CD4-positive, alpha-beta T cell treated with Interleukin-12 subunit alpha and Interleukin-12 subunit beta, for 1 hour (primary cell): Measurements from ENCODE around the gene NRG2.

Source experiments
- DNase-seq: peaks from one replicate; pipeline ENCODE4 v3.0.0-alpha.2; 2020

The NRG2 gene

DNA sequence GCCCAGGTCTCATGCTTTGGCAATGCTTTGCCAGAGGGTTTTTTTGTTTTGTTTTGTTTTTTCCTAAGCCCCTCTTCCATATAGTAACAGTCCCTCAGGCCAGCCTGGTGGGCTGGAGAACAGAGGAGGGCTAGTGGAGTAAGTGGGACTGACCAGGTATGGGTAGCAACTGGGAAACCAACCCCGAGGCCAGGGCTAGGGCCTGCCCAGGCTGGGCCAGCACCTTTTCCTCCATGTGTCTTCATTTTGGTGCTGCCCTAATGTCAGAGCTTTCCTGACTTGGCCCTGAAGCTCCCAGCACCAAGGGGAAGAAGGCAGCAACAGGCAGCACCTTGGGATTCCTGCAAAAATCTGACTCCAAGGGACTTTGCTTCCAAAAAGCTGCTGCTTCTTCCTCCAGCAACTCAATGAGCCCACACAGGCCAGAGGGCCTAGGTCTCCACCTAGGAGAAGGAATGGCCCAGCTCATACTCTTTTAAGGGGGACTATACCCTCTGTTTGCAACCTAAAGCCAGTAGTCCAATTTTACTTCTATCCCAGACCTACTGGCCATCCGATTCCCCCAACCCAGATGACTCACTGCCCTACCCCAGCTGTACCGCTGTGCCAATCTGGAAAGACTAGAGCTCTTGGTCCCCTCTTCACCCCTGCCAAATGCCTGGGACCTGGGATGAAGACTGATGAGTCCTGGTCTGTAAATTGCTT, 142.4 kb downstream of the NRG2 start:
- DNase-seq = no peak

DNA sequence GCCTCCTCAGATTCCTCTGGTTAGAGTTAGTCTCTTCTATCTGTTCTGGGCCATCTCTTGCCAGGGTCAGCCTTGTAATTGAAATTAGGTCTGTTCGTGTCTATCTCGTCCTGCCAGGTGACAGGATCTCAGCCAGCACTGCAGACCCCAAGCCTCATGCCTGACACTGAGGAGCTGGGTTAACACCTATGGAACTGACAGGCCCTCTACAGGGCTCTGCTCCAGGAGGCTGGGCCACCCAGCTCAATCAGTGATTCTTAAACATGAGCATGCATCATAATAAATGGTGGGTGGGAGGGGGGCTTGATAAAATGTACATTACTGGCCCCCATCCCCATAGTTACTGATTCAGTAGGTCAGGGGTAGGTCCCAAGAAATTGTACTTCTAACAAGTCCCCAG, 144.1 kb downstream of the NRG2 start:
- no peak for DNase-seq

DNA sequence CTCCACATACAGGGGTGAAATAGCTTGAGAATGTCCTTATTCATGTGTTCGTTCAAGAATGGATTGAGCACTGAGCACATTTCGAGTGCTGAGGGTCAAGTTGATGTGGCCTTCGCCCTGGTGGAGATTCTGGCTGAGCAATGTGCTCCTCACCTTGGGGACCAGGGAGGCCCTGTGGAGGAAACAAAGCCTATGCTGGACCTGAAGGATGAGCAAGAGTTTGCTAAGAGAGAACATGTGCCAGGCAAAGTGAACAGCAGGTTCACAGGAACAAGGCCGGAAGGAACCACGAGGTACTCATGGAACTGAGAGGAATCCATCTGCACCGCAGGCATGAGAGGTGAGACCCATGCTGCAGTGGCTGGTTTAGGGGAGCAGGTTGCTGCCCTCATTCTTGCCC, 145.1 kb downstream of the NRG2 start:
- no peak for DNase-seq

DNA sequence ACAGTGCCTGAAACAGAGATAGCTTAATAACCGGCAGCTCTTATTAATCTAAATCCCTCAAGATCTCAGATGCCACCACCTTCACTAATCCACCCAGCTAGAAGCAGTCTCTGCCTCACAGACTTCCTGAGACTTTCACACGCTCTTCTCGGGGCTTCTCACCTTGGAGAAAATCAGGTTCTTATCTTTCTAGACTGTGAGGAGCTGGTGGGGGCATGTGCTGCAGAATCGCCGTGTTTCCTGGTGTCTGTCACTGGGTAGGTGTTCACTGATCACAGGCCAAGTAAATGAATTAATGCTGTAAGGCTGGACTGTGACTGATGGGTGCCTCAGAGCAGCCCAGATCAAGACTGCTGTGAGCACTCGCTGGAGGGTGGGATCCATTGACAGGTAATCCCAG, 145.8 kb downstream of the NRG2 start:
- DNase-seq = no peak

DNA sequence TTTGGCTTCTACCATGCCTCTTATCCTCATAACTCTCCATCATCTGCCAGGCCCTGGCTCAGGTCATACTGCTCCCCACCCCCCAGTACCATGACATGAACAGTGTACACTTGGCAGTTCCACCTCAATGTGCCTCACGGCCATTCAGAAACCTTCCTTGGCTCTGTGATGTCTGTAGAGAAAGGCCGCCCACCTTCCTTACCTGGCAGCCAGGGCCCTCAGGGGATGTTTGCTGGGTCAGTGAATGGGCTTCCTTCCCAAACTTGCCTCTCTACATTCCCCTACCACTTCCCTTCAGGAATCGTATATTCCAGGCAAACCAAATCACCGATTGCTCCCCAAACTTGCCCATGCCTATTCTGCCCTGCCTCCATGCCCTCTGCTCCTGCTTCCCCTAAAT, 146.4 kb downstream of the NRG2 start:
- no peak for DNase-seq

DNA sequence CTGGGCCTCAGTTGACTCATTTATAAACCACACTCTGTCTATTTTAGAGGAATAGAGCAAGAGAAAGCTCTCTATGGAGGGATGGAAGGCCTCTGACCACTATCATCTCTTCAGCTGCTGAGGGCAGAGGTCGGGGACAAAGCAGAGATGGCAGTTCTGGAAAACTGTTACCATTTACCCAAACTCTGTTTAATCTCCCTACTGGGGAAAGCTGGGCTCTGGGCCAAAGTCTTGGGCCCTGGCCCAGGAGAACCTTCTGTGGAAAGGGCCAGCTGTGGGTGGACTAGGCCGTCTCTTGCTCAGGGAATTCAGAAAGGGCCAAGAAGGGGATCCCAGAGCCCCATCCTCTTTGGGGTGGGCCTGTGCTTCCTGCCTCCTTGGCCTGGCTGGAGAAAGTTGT, 147.5 kb downstream of the NRG2 start:
- no peak for DNase-seq

DNA sequence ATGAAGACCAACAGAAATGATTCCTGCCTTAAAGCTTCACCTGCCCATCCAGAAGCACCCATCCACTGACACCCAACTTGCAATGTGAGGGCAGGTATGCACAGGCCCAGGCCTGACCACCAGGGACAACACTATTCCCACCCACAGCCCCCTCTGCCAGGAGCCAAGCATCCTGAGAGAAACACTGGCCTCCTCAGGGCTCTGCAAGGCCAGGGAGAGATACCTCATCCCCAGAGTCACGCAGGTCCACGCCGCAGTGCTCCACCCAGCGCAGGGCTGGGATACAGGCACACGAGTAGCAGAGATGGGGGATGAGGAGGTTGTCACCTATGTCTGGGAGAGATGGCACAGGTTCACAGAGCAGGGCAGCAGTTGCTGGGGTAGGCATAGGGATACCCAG, 148.1 kb downstream of the NRG2 start:
- DNase-seq = no peak

DNA sequence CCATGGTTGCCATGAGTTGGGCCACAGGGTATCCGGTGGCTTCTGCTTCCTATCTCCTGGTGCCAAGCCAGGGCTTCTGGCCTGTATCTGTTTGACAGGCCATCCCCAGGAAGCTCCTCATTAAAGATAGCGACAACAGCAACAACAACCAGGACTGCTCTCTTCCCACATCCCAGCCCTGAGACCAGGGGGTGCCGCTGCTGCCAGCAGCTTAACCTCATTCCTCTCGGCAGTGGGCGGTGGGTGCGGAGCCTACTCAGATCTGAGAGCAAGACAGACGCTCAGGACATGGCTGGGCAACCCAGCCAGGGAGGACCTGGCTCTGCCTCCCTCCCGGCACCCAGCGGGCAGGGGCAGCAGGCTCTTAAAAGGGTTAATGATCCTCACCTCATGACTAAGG, 149.2 kb downstream of the NRG2 start:
- DNase-seq = no peak

DNA sequence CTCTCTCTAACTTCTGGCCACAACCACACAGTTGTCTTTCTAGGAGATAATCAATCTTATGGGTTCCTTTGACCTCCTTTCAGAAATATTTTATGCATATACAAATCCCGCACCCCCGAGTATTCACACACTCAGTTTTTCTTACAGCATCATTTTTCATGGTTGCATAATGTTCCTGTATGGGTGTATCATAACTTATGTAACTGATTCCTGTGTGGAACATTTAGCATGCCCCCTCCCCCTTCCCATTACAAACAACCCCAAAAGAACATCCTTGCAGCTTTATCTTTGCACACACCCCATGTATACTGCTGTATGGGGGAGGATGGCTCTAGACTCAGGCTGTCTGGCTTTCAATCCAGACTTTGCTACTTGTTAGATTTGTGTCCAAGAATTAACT, 153.7 kb downstream of the NRG2 start:
- DNase-seq = no peak

DNA sequence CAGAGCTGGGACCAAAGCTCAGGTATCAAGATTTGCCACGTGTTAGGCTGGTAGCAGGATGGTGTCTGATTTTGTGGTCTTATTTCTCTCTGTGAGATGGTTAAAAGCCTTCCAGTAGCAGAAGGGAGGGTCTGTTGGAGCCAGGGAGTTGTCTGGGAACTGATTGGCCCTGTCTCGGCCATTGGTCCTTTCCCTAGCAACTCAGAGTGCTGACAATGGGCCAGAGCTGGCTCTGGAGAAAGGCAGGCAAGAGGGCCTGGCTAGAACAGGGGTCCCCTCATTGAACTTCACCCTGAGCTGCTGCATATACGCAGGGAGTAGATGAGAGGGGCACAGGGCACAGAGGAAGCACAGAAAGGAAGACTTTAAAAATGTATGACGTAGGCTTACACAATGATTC, 154.7 kb downstream of the NRG2 start:
- DNase-seq = no peak

DNA sequence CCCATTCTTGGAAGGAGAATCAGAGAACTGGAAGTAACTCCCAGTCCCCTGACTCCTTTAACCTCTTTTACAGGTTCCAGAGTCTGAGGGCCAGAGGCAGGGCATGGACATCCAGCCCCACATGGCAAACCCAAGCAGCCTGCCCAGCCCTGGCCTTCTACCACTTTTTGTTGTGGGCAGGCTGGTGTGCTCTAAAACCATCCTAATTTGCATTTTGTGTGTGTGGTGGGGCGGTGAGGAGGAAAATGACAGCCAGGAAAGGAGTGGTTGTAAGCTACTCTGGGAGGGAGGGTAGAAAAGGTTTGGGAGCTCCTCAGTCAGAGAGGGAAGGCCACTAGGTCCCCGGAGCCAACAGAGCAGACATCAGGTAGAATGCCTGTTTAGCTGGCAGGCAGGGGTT, 156.9 kb downstream of the NRG2 start:
- DNase-seq = no peak

DNA sequence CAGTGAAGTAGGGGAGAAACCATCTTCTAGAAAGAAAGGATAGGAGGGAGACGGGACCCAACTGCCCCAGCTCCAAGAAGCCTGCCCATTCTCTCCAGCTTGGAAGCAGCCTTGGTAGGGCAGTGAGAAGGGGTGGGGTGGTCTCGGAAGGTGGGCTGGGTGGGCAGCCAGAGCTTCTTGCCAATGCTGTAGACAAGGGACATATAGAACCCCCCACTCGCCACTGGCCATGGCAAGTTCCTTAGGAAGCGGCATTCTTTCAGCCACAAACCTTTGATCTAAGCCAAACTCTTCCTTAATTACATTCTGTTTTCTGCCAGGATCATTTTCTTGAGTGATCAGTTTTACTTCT, 157.3 kb downstream of the NRG2 start:
- DNase-seq = no peak

DNA sequence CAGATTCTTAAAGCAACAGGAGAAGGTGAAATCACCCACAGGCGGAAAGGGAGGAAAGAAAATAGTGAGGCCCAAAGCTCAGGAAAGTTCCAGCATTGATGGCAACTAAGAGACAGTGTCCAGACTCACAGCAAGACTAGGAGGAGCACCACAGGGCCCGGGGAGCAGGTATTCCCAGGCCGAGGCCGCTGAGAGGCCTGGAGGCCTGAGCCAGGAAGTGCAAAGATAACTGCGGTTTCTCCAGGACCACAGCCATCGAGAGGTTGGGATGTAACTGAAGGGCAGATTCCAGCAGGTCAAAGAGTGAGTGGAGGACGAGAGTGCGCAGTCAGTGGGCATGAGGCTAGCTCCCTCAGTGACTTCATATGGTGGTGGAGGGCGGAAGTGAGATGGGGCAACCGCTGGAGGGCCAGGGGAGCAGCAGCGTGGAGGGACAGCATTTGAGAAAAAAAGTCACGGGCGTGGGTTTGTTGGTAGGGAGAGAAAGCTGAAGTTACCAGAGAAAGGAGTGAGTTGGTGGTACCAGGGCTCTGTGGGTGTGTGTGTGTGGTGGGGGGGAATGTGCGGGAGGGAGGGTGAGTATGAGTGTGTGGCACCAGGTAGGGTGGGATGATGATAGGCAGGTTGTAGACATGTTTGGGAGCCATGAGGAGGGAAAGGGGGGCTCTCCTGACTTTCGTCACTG, 157.8 kb downstream of the NRG2 start:
- no peak for DNase-seq

DNA sequence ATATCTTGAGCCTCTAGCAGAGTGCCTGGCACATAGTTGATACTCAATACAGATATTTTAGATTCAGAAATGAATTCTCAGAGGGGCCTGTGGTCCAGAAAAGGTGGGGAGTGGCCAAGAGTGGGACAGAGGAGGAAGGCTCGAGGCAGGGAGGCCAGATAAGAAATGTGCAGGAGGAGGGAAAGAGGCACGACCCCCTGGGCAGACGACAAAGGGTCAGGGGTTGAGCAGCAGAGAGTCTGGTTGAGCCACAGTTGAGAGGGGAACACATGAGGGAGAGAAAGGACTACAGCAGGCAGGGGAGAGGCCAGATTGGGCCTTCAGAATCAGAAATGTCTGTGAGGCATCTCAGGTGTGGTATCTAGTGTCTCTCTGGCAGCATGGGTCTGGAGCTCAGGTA, 158.4 kb downstream of the NRG2 start:
- no peak for DNase-seq

DNA sequence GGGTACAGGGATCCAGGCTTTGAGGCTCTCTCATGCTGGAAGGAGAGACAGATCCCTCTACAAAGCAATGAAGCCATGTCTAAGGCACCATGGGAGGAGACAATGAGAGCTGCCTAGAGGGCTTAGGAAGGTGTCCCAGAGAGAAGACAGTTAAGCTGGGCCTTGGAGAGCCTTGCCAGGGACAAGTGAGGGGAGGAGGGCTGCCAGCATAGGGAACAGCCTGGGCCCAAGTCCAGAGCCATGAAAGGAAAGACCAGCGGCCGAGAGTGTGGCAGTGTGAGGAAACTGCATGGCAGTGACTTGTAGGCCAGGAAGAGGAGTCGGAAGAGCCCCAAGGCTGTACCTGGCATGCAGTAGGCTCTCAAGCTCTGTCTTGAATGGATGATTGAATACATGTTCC, 159.0 kb downstream of the NRG2 start:
- no peak for DNase-seq

DNA sequence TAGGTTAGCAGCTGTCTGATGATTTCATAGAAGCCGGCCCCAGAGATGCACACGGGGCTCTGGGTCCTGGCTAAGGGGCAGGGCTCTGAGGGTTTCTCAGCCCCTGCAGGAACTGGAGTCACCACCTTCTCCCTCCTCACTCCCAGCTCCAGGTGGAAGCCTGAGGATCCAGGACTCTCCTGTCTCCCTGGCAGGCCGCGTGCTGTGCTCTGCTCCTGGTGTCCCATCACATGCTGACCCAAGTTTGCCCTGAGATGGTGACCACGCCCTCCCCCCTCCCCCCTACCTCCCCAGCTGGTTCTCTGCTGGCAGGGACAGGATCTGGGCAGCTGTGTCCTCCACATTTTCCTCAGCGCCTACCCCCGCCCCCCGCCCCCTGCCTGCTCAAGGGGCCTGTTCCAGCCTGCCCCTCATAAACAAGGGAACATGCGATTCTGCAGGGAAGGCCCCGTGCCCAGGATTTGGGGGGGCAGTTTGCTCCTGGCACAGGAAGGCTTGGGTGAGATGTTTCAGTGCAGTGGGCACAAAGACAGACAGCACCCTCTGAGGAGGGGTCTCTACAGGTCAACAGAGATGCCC, 160.0 kb downstream of the NRG2 start:
- no peak for DNase-seq

DNA sequence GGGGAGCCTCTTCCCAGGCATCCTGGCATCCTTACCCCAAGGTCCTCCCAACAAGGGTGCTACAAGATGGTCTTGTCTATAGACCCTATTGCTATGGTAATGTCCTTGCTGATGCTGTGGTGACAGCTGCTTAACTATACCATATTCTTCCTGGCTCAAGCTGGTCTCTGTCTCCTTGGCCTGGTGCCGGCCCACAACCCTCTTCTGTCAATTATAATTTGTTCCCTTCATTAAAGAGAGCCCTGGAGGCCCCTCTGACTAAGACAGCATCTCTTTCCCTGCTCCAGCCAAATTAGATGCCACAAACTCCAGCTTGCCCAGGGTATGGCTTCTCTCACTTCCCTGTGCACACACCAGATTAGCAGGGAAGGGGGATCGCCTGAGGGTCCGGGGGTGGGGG, 160.8 kb downstream of the NRG2 start:
- no peak for DNase-seq

DNA sequence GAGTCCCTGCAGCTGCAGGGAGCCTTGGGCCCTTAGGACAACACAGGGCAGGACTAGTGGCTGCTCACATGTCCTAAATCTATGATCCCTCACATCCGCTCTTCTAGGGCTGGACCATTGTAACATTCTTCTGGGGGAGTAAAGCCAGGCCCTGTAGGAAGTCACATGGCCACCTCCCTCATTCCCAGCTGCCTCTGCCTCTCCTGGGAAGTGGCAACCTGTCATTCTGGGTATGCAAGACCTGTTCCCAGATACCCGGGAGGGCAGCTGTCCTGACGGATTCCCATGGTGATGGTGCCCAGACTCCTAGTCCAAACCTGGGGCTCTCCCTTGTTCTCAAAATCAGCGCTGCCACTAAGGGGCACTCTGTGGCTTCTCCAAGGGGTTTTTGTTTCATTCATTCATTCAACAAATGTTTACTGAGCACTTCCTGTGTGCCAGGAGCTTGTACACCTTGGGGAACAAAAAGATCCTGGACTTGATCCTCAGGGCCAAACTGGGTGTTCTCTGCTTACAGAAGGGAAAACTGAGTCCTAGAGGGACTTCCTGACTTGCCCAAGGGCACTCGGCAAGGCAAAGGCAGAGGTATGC, 161.9 kb downstream of the NRG2 start:
- no peak for DNase-seq

DNA sequence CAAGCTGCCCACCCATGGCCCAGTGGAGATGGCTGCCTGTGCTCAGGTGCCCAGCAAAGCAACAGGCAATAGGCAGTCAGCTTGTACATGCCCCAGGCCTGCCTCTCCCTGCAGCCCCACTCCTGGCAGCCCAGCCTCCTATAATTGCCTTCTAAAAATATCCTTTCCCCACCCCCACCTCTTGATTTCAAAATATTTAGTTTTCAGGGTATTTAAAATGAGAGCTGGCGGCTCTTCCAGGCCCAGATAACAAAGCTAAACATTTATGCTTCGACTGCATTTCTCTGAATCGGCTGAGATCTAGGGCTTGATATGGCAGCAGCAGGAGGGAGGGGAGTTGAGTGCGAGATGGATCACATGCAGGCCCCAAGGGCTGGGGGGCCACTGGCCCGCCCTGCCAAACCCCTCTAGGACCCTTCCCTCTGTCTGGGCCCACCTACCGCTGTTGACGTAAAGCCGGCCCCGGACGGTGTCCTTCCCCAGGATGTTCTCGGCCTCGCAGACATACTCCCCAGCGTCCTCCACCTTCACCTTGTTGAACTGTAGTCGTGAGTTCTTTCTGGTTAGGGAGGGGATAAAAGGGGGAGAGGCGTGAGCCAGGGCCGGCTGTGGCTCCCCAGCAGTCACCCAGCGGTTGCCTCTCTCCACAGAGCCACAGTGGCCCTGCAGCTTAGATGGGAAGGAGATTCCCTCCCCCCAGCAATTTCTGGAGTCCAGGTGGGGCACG, 162.5 kb downstream of the NRG2 start:
- no peak for DNase-seq

DNA sequence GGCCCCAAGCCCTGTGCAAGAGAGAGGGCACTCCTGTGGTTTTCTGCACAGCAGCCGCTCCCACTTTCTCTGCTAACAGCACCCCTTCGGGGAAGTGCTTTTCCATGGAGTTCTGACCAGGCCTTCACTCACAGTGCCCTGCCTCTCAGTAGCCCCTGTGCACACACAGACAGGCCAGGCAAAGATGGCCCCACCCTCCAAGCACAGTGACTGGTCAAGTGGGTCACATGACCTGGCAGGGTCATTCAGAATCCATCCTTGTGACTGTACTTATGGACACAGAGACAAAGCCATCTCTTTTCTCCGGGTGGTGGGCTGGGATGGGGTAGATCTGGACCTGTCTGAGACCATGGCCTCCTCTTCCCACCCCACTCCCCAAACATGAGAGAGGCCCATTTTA, 165.0 kb downstream of the NRG2 start:
- DNase-seq = no peak

DNA sequence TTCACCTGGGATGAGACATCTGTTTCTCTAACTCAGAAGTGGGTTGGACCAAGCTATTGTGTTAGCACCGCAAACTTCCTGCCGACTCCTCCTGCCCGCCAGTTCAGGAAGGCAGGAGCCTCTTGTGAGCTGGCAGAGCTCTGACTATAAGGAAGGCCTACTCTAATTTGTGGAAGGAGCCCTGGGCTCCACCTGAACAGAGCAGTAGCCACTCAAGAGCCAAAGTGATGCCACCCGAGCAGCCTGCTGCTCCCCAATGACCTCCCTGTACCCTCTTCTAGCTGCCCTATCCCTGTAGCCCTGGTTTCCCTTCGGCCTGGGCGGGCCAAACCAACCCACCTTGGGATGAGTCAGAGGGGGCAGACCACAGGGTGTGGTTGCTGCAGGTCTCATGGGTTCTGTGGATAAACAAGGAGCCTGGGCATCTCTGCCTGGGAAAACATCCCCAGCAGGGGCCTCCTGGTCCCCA, 165.9 kb downstream of the NRG2 start:
- DNase-seq = no peak

DNA sequence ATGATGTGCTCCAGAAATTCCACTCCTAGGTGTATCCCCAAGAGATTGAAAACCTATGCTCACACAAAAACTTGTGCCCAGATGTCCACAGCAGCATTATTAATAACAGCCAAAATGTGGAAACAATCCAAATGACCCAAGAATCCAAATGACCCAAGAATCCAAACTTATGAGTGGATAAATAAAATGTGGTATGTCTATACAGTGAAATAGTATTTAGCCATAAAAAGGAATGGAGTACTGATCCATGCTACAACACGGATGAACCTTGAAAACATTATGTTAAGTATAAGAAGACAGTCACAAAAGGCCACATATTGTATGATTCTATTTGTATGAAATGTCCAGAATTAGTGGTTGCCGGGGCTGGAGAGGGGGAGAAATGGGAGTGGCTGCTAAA, 167.1 kb downstream of the NRG2 start:
- no peak for DNase-seq
